ENCODE results near the gene ARL15.
"Not testable (repeated sequence)": the region's sequence is repeated elsewhere in the genome, so short reads cannot be mapped to it uniquely, and the experiment has no call there.

The ARL15 gene

DNA sequence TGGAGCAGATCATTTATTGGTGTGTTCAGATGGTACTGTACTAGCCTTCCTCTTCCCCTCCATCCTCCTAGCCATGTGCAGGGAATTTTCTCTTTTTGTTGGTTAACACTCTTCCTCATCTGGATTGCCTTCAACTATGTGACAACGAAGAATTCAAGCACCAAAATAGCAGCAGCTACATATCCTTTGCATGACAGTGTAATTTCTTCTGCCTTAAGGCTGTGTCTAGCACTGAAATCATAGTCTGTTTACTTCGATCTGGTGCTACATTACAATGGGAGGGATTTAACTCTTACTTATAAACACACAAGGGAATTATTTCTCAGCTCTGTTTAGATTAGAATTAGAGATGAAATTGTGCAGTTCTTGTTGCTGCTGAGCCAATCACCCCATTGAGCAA is 260.4 kb downstream of the ARL15 start:
- TF ChIP-seq CTCF (IDR thresholded peaks at IDR 0.05; ENCODE audit: low read depth, low read length): no peak
- H3K4me3 ChIP-seq (replicated peaks in 1 of 2; ENCODE audit: low read depth in 2 of 2, low read length in 2 of 2): no peak overlapping the region
- peak; percentile 52 to 74 for DNase-seq (ENCODE audit: low read depth in 2 of 2)

DNA sequence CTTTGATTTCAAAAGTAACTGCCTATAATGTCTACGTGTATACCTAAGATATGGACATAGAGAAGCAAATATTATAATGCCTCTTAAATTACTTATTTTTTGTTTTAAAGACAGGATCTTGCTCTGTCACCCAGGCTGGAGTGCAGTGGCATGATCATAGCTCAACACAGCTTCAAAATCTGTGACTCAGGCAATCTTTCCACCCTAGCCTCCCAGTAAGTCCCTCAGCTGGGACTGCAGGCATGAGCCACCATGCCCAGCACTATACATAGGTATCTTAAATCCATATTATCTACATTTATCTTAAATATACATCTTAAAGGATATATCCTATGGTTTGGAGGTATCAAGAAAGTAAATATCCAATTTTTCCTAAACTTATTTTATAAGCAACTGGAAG is 261.2 kb downstream of the ARL15 start:
- no peak overlapping the region for H3K4me3 ChIP-seq (replicated peaks in 1 of 2; ENCODE audit: low read depth in 2 of 2, low read length in 2 of 2)
- no peak for DNase-seq (ENCODE audit: low read depth in 2 of 2)

DNA sequence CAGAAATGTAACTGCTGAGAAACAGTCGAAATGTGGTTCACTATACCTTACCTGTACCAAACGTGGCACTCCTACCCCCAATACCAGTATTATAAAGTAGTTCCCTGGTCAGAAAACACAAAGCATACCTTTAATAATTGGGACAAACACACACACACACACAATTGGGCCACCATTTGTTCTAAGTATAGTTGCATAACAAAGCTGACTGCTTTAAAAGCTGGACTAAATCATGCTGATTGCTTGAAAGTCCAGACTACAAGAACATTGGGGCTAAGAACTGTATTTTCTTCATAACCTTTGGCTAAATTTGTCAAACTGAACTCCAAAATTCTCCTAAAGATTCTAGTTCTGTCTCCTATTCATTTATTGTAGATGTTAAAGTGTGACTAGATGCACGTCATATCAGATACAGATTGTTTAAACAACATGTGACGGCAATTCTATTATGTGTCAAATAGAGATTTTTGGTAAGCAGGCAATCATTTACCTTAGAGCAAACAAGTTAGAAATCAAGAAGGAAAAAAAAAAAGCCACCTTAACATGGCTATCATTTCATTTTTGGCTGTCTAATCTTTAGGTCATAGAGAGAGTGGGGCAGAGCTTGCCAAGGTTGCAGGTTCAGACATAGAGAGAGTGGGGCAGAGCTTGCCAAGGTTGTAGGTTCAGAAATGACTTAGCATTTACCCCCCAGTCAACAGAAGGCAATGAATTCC is 265.1 kb downstream of the ARL15 start:
- H3K4me3 ChIP-seq (replicated peaks in 1 of 2; ENCODE audit: low read depth in 2 of 2, low read length in 2 of 2): no peak overlapping the region
- DNase-seq (ENCODE audit: low read depth in 2 of 2): no peak
- no peak for TF ChIP-seq CTCF (IDR thresholded peaks at IDR 0.05; ENCODE audit: low read depth, low read length)

More for the DNA sequence above, 261.2 kb downstream of the ARL15 start:
- TF ChIP-seq CTCF (IDR thresholded peaks at IDR 0.05; ENCODE audit: low read depth, low read length): no peak

DNA sequence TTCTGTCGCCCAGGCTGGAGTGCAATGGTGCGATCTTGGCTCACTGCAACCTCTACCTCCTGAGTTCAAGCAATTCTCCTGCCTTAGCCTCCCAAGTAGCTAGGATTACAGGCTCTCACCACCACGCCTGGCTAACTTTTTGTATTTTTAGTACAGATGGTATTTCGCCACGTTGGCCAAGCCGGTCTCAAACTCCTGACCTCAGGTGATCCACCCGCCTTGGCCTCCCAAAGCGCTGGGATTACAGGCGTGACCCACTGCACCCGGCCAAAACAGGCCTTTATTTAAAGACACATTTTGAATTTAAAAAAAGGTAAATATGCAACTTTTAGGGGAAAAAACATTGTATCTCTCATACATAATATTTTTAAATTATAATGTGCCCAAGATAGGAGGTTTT is 266.1 kb downstream of the ARL15 start:
- DNase-seq (ENCODE audit: low read depth in 2 of 2); H3K4me3 ChIP-seq (replicated peaks in 1 of 2; ENCODE audit: low read depth in 2 of 2, low read length in 2 of 2): not testable (repeated sequence)

- no peak for TF ChIP-seq CTCF (IDR thresholded peaks at IDR 0.05; ENCODE audit: low read depth, low read length)
- no peak for DNase-seq (ENCODE audit: low read depth in 2 of 2)
- H3K4me3 ChIP-seq (replicated peaks in 1 of 2; ENCODE audit: low read depth in 2 of 2, low read length in 2 of 2): no peak overlapping the region
Measured at GRCh38 chr5:54040804-54041203, 269.6 kb downstream of the ARL15 start.

GRCh38 chr5:54040018-54040417 is 270.4 kb downstream of the ARL15 start:
- H3K4me3 ChIP-seq (replicated peaks in 1 of 2; ENCODE audit: low read depth in 2 of 2, low read length in 2 of 2): no peak overlapping the region
- DNase-seq (ENCODE audit: low read depth in 2 of 2): no peak
- no peak for TF ChIP-seq CTCF (IDR thresholded peaks at IDR 0.05; ENCODE audit: low read depth, low read length)

DNA sequence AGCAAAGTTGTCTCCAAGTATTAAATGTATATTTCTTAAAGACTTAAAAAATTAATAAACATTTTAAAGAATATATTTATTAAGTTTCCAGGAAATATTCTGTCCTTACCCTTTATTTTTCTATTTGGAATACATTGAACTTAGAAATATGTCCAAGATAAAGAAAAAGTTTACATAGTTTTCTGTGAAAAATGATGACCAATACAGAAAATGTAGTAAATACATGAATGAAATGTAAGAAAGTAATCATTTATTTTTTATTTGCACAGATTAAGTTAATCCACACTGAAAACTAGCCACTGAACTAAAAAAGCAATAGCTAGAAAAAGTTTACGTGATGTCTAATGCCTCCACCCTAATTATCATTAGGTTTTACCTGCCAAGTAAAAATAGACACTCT is 273.2 kb downstream of the ARL15 start:
- no peak for DNase-seq (ENCODE audit: low read depth in 2 of 2)
- no peak for TF ChIP-seq CTCF (IDR thresholded peaks at IDR 0.05; ENCODE audit: low read depth, low read length)
- no peak overlapping the region for H3K4me3 ChIP-seq (replicated peaks in 1 of 2; ENCODE audit: low read depth in 2 of 2, low read length in 2 of 2)

Data from cardiac fibroblast (primary cell).